Measurements from ENCODE around the gene DDOST. TPM values are rescaled to one million over a fixed set of nuclear protein-coding genes. Genes with fewer than 3 reads are reported as not detected.
A peak's percentile ranks its signal among the peaks of the same experiment; 100 is the strongest.

DDOST gene
- total and polyA plus RNA-seq, 2 experiments from 2014 or later = 320 to 405 TPM

- peak; percentile 76 for DNase-seq (ENCODE audit: low spot score)
- 32% methylated on average over 6 of the region's 6 CpGs for WGBS (ENCODE audit: low lambda C conversion rate, missing lambda C conversion rate)
- no peak overlapping the region for H2AFZ ChIP-seq
- H3K79me2 ChIP-seq = peaks cover 5% of the 10 kb centered on the region
- no peaks in the 10 kb centered on the region for H3K9me2 ChIP-seq (replicated peaks; ENCODE audit: insufficient read depth)
- H3K27ac ChIP-seq = no peak overlapping the region
- TF ChIP-seq CTCF (IDR thresholded peaks at IDR 0.05; ENCODE audit: poor library complexity) = peak; percentile 80
- TF ChIP-seq EZH2 (IDR thresholded peaks at IDR 0.05; ENCODE audit: borderline replicate concordance) = no peak
- no peaks in the 10 kb centered on the region for H4K20me1 ChIP-seq (ENCODE audit: insufficient read depth, poor library complexity, severe bottlenecking)
- no peaks in the 10 kb centered on the region for H3K36me3 ChIP-seq (replicated peaks; ENCODE audit: insufficient read depth, low read depth)
- H3K4me3 ChIP-seq = no peak overlapping the region
- H3K27me3 ChIP-seq = no peaks in the 10 kb centered on the region
- H3K4me1 ChIP-seq (ENCODE audit: insufficient read depth) = no peaks in the 10 kb centered on the region
- no peak overlapping the region for H3K4me2 ChIP-seq
- H3K9me3 ChIP-seq (ENCODE audit: low read depth) = no peaks in the 10 kb centered on the region
Measured at GRCh38 chr1:20640183-20640597, 21.0 kb downstream of the DDOST start.

- H3K9me3 ChIP-seq (ENCODE audit: low read depth) = no peaks in the 10 kb centered on the region
- no peaks in the 10 kb centered on the region for H3K27me3 ChIP-seq
- 95% methylated on average over 8 of the region's 8 CpGs for WGBS (ENCODE audit: low lambda C conversion rate, missing lambda C conversion rate)
- H4K20me1 ChIP-seq (ENCODE audit: insufficient read depth, poor library complexity, severe bottlenecking) = peaks cover 6% of the 10 kb centered on the region
- TF ChIP-seq EZH2phosphoT487 (IDR thresholded peaks at IDR 0.05; ENCODE audit: low read depth, severe bottlenecking, unreplicated experiment) (no peak), EZH2 (IDR thresholded peaks at IDR 0.05; ENCODE audit: borderline replicate concordance) (no peak), CTCF (IDR thresholded peaks at IDR 0.05; ENCODE audit: poor library complexity) (no peak)
- no peak overlapping the region for H3K27ac ChIP-seq
- H3K4me2 ChIP-seq = no peak overlapping the region
- no peak overlapping the region for H3K4me3 ChIP-seq
- peaks cover 5% of the 10 kb centered on the region for H3K79me2 ChIP-seq
- no peak for DNase-seq (ENCODE audit: low spot score)
- no peaks in the 10 kb centered on the region for H3K9me2 ChIP-seq (replicated peaks; ENCODE audit: insufficient read depth)
- H2AFZ ChIP-seq = no peak overlapping the region
- no peaks in the 10 kb centered on the region for H3K36me3 ChIP-seq (replicated peaks; ENCODE audit: insufficient read depth, low read depth)
- H3K4me1 ChIP-seq (ENCODE audit: insufficient read depth) = peaks cover 4% of the 10 kb centered on the region
Measured at GRCh38 chr1:20636785-20637347, 24.3 kb downstream of the DDOST start.

DNA sequence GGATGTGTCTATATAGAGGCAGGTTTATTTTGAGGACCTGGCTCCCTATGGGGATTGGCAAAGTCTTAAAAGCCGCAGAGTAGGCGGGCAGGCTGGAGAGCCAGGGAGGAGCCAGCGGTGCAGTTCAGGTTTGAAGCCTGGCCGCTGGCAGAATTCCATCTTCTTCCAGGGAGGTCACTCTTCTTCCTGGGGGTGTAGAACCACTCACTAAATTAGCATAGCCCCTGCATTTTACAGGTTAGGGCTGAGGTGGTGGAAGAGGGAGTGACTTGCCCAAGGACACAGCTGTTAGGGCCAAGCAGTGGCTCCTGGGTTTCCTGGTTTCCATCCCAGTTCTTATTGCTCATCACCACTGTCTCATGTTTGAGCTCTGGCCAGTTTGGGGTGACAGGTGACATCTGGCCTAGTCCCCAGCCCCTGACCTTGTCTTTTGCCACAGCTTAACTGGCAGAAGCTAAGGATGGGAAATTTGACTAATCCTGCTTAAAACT, 26.5 kb downstream of the DDOST start:
- H3K27me3 ChIP-seq = no peaks in the 10 kb centered on the region
- peaks cover 5% of the 10 kb centered on the region for H3K79me2 ChIP-seq
- peak; percentile 66 for DNase-seq (ENCODE audit: low spot score)
- H2AFZ ChIP-seq = peak overlapping the region; percentile 96
- no peaks in the 10 kb centered on the region for H3K9me2 ChIP-seq (replicated peaks; ENCODE audit: insufficient read depth)
- H4K20me1 ChIP-seq (ENCODE audit: insufficient read depth, poor library complexity, severe bottlenecking) = peaks cover 6% of the 10 kb centered on the region
- H3K9me3 ChIP-seq (ENCODE audit: low read depth) = no peaks in the 10 kb centered on the region
- peak overlapping the region; percentile 96 for H3K27ac ChIP-seq
- peaks cover 4% of the 10 kb centered on the region for H3K4me1 ChIP-seq (ENCODE audit: insufficient read depth)
- 9% methylated on average over 4 of the region's 4 CpGs for WGBS (ENCODE audit: low lambda C conversion rate, missing lambda C conversion rate)
- TF ChIP-seq CTCF (IDR thresholded peaks at IDR 0.05; ENCODE audit: poor library complexity) (no peak), EZH2 (IDR thresholded peaks at IDR 0.05; ENCODE audit: borderline replicate concordance) (no peak), EZH2phosphoT487 (IDR thresholded peaks at IDR 0.05; ENCODE audit: low read depth, severe bottlenecking, unreplicated experiment) (no peak)
- no peaks in the 10 kb centered on the region for H3K36me3 ChIP-seq (replicated peaks; ENCODE audit: insufficient read depth, low read depth)
- peak overlapping the region; percentile 95 for H3K4me2 ChIP-seq
- peak overlapping the region; percentile 81 for H3K4me3 ChIP-seq
